Tibial artery (tissue), 4 donors: ENCODE results near the gene PAQR7.

Experiments
- DNase-seq, 2 donors: peaks; one replicate each; pipeline ENCODE4 v3.0.0-alpha.2; 2019
- H3K27ac ChIP-seq, 2 donors: fragments of 200-600 bp; sonication (generic) in 1 of 2; 1 replicate in 1 of 2; 2 replicates in 1 of 2; pipeline ENCODE4 v1.5.1; 2018 to 2019; ENCODE audit warnings: mild to moderate bottlenecking in 1 of 2
- H3K27me3 ChIP-seq, 2 donors: fragments of 200-600 bp; sonication (generic) in 1 of 2; one replicate each; pipeline versions ENCODE4 v1.5.1 to v1.6.0; 2016 to 2019
- H3K36me3 ChIP-seq, 3 donors: fragments of 200-600 bp; sonication (generic) in 2 of 3; one replicate each; pipeline ENCODE4 v1.5.1; 2016 to 2019; ENCODE audit warnings: mild to moderate bottlenecking in 2 of 3
- H3K4me1 ChIP-seq, 4 donors: fragments of 200-600 bp; sonication (generic) in 2 of 4; 1 replicate in 3 of 4; 2 replicates in 1 of 4; pipeline ENCODE4 v1.5.1; 2016 to 2019
- H3K4me3 ChIP-seq, 2 donors: fragments of 200-600 bp; sonication (generic) in 1 of 2; 1 replicate in 1 of 2; 2 replicates in 1 of 2; pipeline ENCODE4 v1.5.1; 2018 to 2019; ENCODE audit warnings: mild to moderate bottlenecking in 2 of 2
- H3K9me3 ChIP-seq, 3 donors: fragments of 200-600 bp; sonication (generic) in 1 of 3; one replicate each; pipeline ENCODE4 v1.5.1; 2016 to 2019
- CTCF ChIP-seq, 2 experiments: fragments of 200-600 bp in 1 of 2; fragments of 450-650 bp in 1 of 2; IDR thresholded peaks; one replicate each; pipeline ENCODE4 v1.5.1; 2017 to 2019; ENCODE audit warnings: antibody characterized with exemption in 2 of 2, mild to moderate bottlenecking in 1 of 2, moderate library complexity in 1 of 2
- intact Hi-C: fragments of 100-400 bp; cut with DNase I; formaldehyde crosslinking; loops from one replicate; pipeline ENCODE4 v1.15.0; 2023; ENCODE audit warnings: low total_unique reads

The PAQR7 gene

GRCh38 chr1:25854554-25854953 lies 21.0 kb downstream of the PAQR7 start:
- intact Hi-C loops, result no loop called here
- Histone ChIP-seq H3K36me3 (no peaks in the 10 kb centered on the region), H3K4me3 (no peak overlapping the region), H3K9me3 (no peaks in the 10 kb centered on the region), H3K4me1 (peaks cover 0 to 9% (median 8%) of the 10 kb centered on the region in 4 donors), H3K27ac (no peak overlapping the region), H3K27me3 (no peaks in the 10 kb centered on the region)
- no peak for DNase-seq
- TF ChIP-seq CTCF (IDR thresholded peaks at IDR 0.05), result no peak

GRCh38 chr1:25848531-25848930 lies 27.0 kb downstream of the PAQR7 start:
- Histone ChIP-seq H3K27me3 (no peaks in the 10 kb centered on the region), H3K27ac (no peak overlapping the region), H3K9me3 (no peaks in the 10 kb centered on the region), H3K4me3 (no peak overlapping the region), H3K36me3 (no peaks in the 10 kb centered on the region), H3K4me1 (no peaks in the 10 kb centered on the region)
- no peak for TF ChIP-seq CTCF (IDR thresholded peaks at IDR 0.05)
- no peak for DNase-seq
- intact Hi-C loops, result no loop called here

- no peak for TF ChIP-seq CTCF (IDR thresholded peaks at IDR 0.05)
These were observed 27.6 kb downstream of the PAQR7 start for GRCh38 chr1:25847929-25848328.

GRCh38 chr1:25845664-25846063 lies 29.8 kb downstream of the PAQR7 start:
- TF ChIP-seq CTCF (IDR thresholded peaks at IDR 0.05), result no peak
- intact Hi-C loops, result no loop called here
- Histone ChIP-seq H3K4me1 (no peaks in the 10 kb centered on the region), H3K9me3 (no peaks in the 10 kb centered on the region), H3K4me3 (no peak overlapping the region), H3K27me3 (no peaks in the 10 kb centered on the region), H3K27ac (no peak overlapping the region), H3K36me3 (no peaks in the 10 kb centered on the region)
- no peak for DNase-seq

More at GRCh38 chr1:25847929-25848328, 27.6 kb downstream of the PAQR7 start:
- Histone ChIP-seq H3K27me3 (no peaks in the 10 kb centered on the region), H3K9me3 (no peaks in the 10 kb centered on the region), H3K36me3 (no peaks in the 10 kb centered on the region), H3K27ac (no peak overlapping the region), H3K4me3 (no peak overlapping the region), H3K4me1 (no peaks in the 10 kb centered on the region)
- intact Hi-C loops, result no loop called here
- DNase-seq, result no peak

GRCh38 chr1:25844536-25845337 lies 30.8 kb downstream of the PAQR7 start:
- Histone ChIP-seq H3K36me3 (no peaks in the 10 kb centered on the region), H3K27me3 (no peaks in the 10 kb centered on the region), H3K27ac (no peak overlapping the region), H3K9me3 (no peaks in the 10 kb centered on the region), H3K4me3 (no peak overlapping the region), H3K4me1 (no peaks in the 10 kb centered on the region)
- DNase-seq, result no peak
- intact Hi-C loops, result no loop called here
- no peak for TF ChIP-seq CTCF (IDR thresholded peaks at IDR 0.05)
